ENCODE data around the gene SMARCAL1.
"Not testable (repeated sequence)": the region's sequence is repeated elsewhere in the genome, so short reads cannot be mapped to it uniquely, and the experiment has no call there.

SMARCAL1 gene

GRCh38 chr2:216503159-216503629, 90.9 kb downstream of the SMARCAL1 start:
- no peak for DNase-seq

GRCh38 chr2:216503697-216504375, 91.6 kb downstream of the SMARCAL1 start:
- DNase-seq, result no peak

GRCh38 chr2:216504376-216504762, 92.1 kb downstream of the SMARCAL1 start:
- DNase-seq, result no peak

GRCh38 chr2:216505133-216506106, 93.1 kb downstream of the SMARCAL1 start:
- DNase-seq, result no peak

- no peak for DNase-seq
These were observed 95.2 kb downstream of the SMARCAL1 start for GRCh38 chr2:216507220-216508160.

GRCh38 chr2:216508229-216508628, 95.9 kb downstream of the SMARCAL1 start:
- no peak for DNase-seq

- no peak for DNase-seq
These were observed 104.6 kb downstream of the SMARCAL1 start for GRCh38 chr2:216516730-216517350.

GRCh38 chr2:216517447-216518225, 105.4 kb downstream of the SMARCAL1 start:
- no peak for DNase-seq

- not testable (repeated sequence) for DNase-seq
These were observed 106.4 kb downstream of the SMARCAL1 start for GRCh38 chr2:216518566-216519119.

- DNase-seq, result peak in 1 of 2 experiments; percentile 48
These were observed 107.0 kb downstream of the SMARCAL1 start for GRCh38 chr2:216519154-216519762.

GRCh38 chr2:216520112-216520511, 107.8 kb downstream of the SMARCAL1 start:
- no peak for DNase-seq

- DNase-seq, result no peak
These were observed 110.7 kb downstream of the SMARCAL1 start for GRCh38 chr2:216522892-216523502.

GRCh38 chr2:216525972-216526371, 113.7 kb downstream of the SMARCAL1 start:
- no peak for DNase-seq

GRCh38 chr2:216526939-216527338, 114.7 kb downstream of the SMARCAL1 start:
- DNase-seq, result no peak

GRCh38 chr2:216527600-216527999, 115.3 kb downstream of the SMARCAL1 start:
- DNase-seq, result no peak

- no peak for DNase-seq
These were observed 120.3 kb downstream of the SMARCAL1 start for GRCh38 chr2:216532562-216532961.
